HCT116 (cell line): ENCODE measurements around the gene SEH1L.

Source experiments
- ATF3 ChIP-seq: IDR thresholded peaks from 2 replicates; pipeline ENCODE4 v1.6.1; 2012
- CBX3 ChIP-seq: IDR thresholded peaks from 2 replicates; pipeline ENCODE4 v1.6.1; 2012; ENCODE audit warnings: low read depth
- CEBPB ChIP-seq: IDR thresholded peaks from 2 replicates; pipeline ENCODE4 v1.6.1; 2012; ENCODE audit warnings: low read depth
- CTCF ChIP-seq, 3 experiments: fragments of 200-600 bp in 1 of 3; sonication (generic) in 1 of 3; IDR thresholded peaks in 2 of 3; conservative IDR thresholded peaks in 1 of 3; 2 replicates each; pipeline ENCODE4 v1.5.1; 2012 to 2017; ENCODE audit warnings: low read depth in 2 of 3, low read length in 2 of 3, antibody characterized with exemption in 1 of 3, borderline replicate concordance in 1 of 3, control low read depth in 1 of 3, mild to moderate bottlenecking in 1 of 3, mixed read lengths in 1 of 3, mixed run types in 1 of 3, moderate library complexity in 1 of 3; ENCODE audit not compliant: insufficient read depth in 1 of 3
- EGR1 ChIP-seq: IDR thresholded peaks from 2 replicates; pipeline ENCODE4 v1.6.1; 2012; ENCODE audit warnings: low read depth
- EZH2 ChIP-seq: fragments of 200-600 bp; sonication (generic); IDR thresholded peaks from 2 replicates; pipeline ENCODE4 v1.6.1; 2017; ENCODE audit warnings: antibody characterized with exemption, mixed run types
- EZH2phosphoT487 ChIP-seq: fragments of 200-600 bp; IDR thresholded peaks from 2 replicates; pipeline ENCODE4 v1.6.1; 2018; ENCODE audit warnings: antibody characterized with exemption, borderline replicate concordance
- MAX ChIP-seq: IDR thresholded peaks from 2 replicates; pipeline ENCODE4 v1.6.1; 2012
- POLR2A ChIP-seq: IDR thresholded peaks from 2 replicates; pipeline ENCODE4 v1.7.0; 2011; ENCODE audit warnings: borderline replicate concordance; ENCODE audit not compliant: insufficient read depth, insufficient read length; ENCODE audit errors: extremely low read depth
- SP1 ChIP-seq: IDR thresholded peaks from 2 replicates; pipeline ENCODE4 v1.6.1; 2012; ENCODE audit warnings: low read depth
- ZBTB33 ChIP-seq: IDR thresholded peaks from 2 replicates; pipeline ENCODE4 v1.6.1; 2011; ENCODE audit warnings: mild to moderate bottlenecking, low read length, moderate library complexity; ENCODE audit not compliant: insufficient replicate concordance; ENCODE audit errors: extremely low read depth
- ZFX ChIP-seq: fragments of 450-650 bp; IDR thresholded peaks from 2 replicates; pipeline ENCODE4 v1.6.1; 2017
- ZNF274 ChIP-seq: fragments of 200-500 bp; sonication (Bioruptor generic); IDR thresholded peaks from 2 replicates; pipeline ENCODE4 v1.6.1; 2014; ENCODE audit warnings: mild to moderate bottlenecking, low read depth, low read length, inconsistent platforms

- TF ChIP-seq ZBTB33 = no peak
- no peak for TF ChIP-seq CTCF (IDR thresholded peaks at IDR 0.05 in 2 of 3, conservative IDR thresholded peaks at IDR 0.05 in 1 of 3; ENCODE audit: borderline replicate concordance in 1 of 3, insufficient read depth in 1 of 3, low read depth in 2 of 3, low read length in 2 of 3)
- TF ChIP-seq ZNF274 = no peak
- no peak for TF ChIP-seq EZH2
- TF ChIP-seq CEBPB = no peak
- TF ChIP-seq CBX3 = no peak
- no peak for TF ChIP-seq ATF3
- no peak for TF ChIP-seq POLR2A
- no peak for TF ChIP-seq ZFX
- no peak for TF ChIP-seq SP1
- no peak for TF ChIP-seq EGR1
- no peak for TF ChIP-seq MAX
- TF ChIP-seq EZH2phosphoT487 = no peak
Measured at GRCh38 chr18:12908706-12909105, 39.1 kb upstream of the SEH1L start.
